Parathyroid adenoma (tissue), 2 donors: ENCODE measurements around the gene CLCN5.
"Not testable (repeated sequence)": the region's sequence is repeated elsewhere in the genome, so short reads cannot be mapped to it uniquely, and the experiment has no call there.

Experiments
- H2AFZ ChIP-seq: fragments of 300-600 bp; sonication (generic); one replicate; pipeline ENCODE4 v1.7.0; 2017; ENCODE audit warnings: antibody characterized with exemption, mild to moderate bottlenecking
- H3K27ac ChIP-seq: fragments of 300-600 bp; sonication (generic); one replicate; pipeline ENCODE4 v1.7.0; 2017
- H3K27me3 ChIP-seq: fragments of 300-600 bp; sonication (generic); one replicate; pipeline ENCODE4 v1.7.0; 2017; ENCODE audit warnings: low read length; ENCODE audit not compliant: control insufficient read depth, insufficient read depth
- H3K36me3 ChIP-seq: fragments of 300-600 bp; sonication (generic); one replicate; pipeline ENCODE4 v1.7.0; 2017; ENCODE audit warnings: low read length; ENCODE audit not compliant: control insufficient read depth, insufficient read depth
- H3K4me1 ChIP-seq: fragments of 300-600 bp; sonication (generic); one replicate; pipeline ENCODE4 v1.7.0; 2017; ENCODE audit warnings: control low read depth
- H3K4me2 ChIP-seq: fragments of 300-600 bp; sonication (generic); one replicate; pipeline ENCODE4 v1.7.0; 2017; ENCODE audit warnings: low read length
- H3K4me3 ChIP-seq: fragments of 300-600 bp; sonication (generic); one replicate; pipeline ENCODE4 v1.7.0; 2017; ENCODE audit warnings: low read depth, low read length
- H3K79me2 ChIP-seq: fragments of 300-600 bp; sonication (generic); one replicate; pipeline ENCODE4 v1.7.0; 2017; ENCODE audit warnings: control low read depth
- H3K9ac ChIP-seq: fragments of 300-600 bp; sonication (generic); one replicate; pipeline ENCODE4 v1.7.0; 2017; ENCODE audit warnings: mild to moderate bottlenecking
- H3K9me3 ChIP-seq: fragments of 300-600 bp; sonication (generic); one replicate; pipeline ENCODE4 v1.7.0; 2017; ENCODE audit warnings: low read length; ENCODE audit not compliant: control insufficient read depth
- CTCF ChIP-seq: fragments of 300-600 bp; sonication (generic); IDR thresholded peaks from one replicate; pipeline ENCODE4 v1.7.0; 2017; ENCODE audit warnings: antibody characterized with exemption, mild to moderate bottlenecking
- donor health status: primary hyperparathyroidism.

CLCN5 gene

GRCh38 chrX:50003927-50004326 is 81.5 kb downstream of the CLCN5 start:
- Histone ChIP-seq H3K4me3 (no peak overlapping the region), H3K9me3 (no peaks in the 10 kb centered on the region), H2AFZ (no peak overlapping the region), H3K4me2 (no peak overlapping the region), H3K9ac (no peak overlapping the region), H3K79me2 (no peaks in the 10 kb centered on the region), H3K27ac (no peak overlapping the region), H3K36me3 (no peaks in the 10 kb centered on the region), H3K4me1 (no peaks in the 10 kb centered on the region), H3K27me3 (no peaks in the 10 kb centered on the region)
- TF ChIP-seq CTCF, result no peak

GRCh38 chrX:50025591-50025990 is 103.2 kb downstream of the CLCN5 start:
- not testable (repeated sequence) for H3K4me1 ChIP-seq, H3K79me2 ChIP-seq, H3K4me2 ChIP-seq, H3K9ac ChIP-seq, H3K27ac ChIP-seq, H2AFZ ChIP-seq, H3K36me3 ChIP-seq, H3K27me3 ChIP-seq, H3K4me3 ChIP-seq, H3K9me3 ChIP-seq

GRCh38 chrX:50035126-50035525 is 112.7 kb downstream of the CLCN5 start:
- Histone ChIP-seq H3K27me3 (no peaks in the 10 kb centered on the region), H3K4me1 (no peaks in the 10 kb centered on the region), H3K4me2 (no peak overlapping the region), H3K27ac (no peak overlapping the region), H3K9me3 (no peaks in the 10 kb centered on the region), H3K36me3 (no peaks in the 10 kb centered on the region), H3K79me2 (no peaks in the 10 kb centered on the region), H3K9ac (no peak overlapping the region), H2AFZ (no peak overlapping the region), H3K4me3 (no peak overlapping the region)
- no peak for TF ChIP-seq CTCF

GRCh38 chrX:50036426-50036825 is 114.0 kb downstream of the CLCN5 start:
- no peak overlapping the region for H2AFZ ChIP-seq
- no peaks in the 10 kb centered on the region for H3K4me1 ChIP-seq
- H3K4me3 ChIP-seq, result no peak overlapping the region
- H3K4me2 ChIP-seq, result no peak overlapping the region
- H3K79me2 ChIP-seq, result no peaks in the 10 kb centered on the region
- H3K27ac ChIP-seq, result no peak overlapping the region
- H3K9me3 ChIP-seq, result no peaks in the 10 kb centered on the region
- no peaks in the 10 kb centered on the region for H3K27me3 ChIP-seq
- no peak for TF ChIP-seq CTCF
- H3K36me3 ChIP-seq, result no peaks in the 10 kb centered on the region
- no peak overlapping the region for H3K9ac ChIP-seq

- TF ChIP-seq CTCF, result no peak
- no peak overlapping the region for H3K4me2 ChIP-seq
- no peak overlapping the region for H3K9ac ChIP-seq
- H3K4me1 ChIP-seq, result no peaks in the 10 kb centered on the region
- H3K27me3 ChIP-seq, result no peaks in the 10 kb centered on the region
- H3K4me3 ChIP-seq, result no peak overlapping the region
- H3K36me3 ChIP-seq, result no peaks in the 10 kb centered on the region
- no peaks in the 10 kb centered on the region for H3K79me2 ChIP-seq
- H3K27ac ChIP-seq, result no peak overlapping the region
- no peaks in the 10 kb centered on the region for H3K9me3 ChIP-seq
- no peak overlapping the region for H2AFZ ChIP-seq
Measured at GRCh38 chrX:50045823-50046222, 123.4 kb downstream of the CLCN5 start.
